Activated naive CD8-positive, alpha-beta T cell (primary cell): Measurements from ENCODE around the gene IMMT.
"Not testable (repeated sequence)": the region's sequence is repeated elsewhere in the genome, so short reads cannot be mapped to it uniquely, and the experiment has no call there.

Experiments used
- H3K27ac Mint-ChIP-seq: one replicate; pipeline ENCODE4 v1.8.0; 2021; ENCODE audit warnings: mixed read lengths
- H3K27me3 Mint-ChIP-seq: one replicate; pipeline ENCODE4 v1.8.0; 2021; ENCODE audit warnings: mixed read lengths
- H3K36me3 Mint-ChIP-seq: one replicate; pipeline ENCODE4 v1.8.0; 2021; ENCODE audit warnings: mixed read lengths
- H3K4me1 Mint-ChIP-seq: one replicate; pipeline ENCODE4 v1.8.0; 2021; ENCODE audit warnings: low read depth, mixed read lengths
- H3K4me3 Mint-ChIP-seq: one replicate; pipeline ENCODE4 v1.8.0; 2021; ENCODE audit warnings: mild to moderate bottlenecking, mixed read lengths
- H3K9me3 Mint-ChIP-seq: one replicate; pipeline ENCODE4 v1.8.0; 2021; ENCODE audit warnings: low read depth, mixed read lengths

The IMMT gene

DNA sequence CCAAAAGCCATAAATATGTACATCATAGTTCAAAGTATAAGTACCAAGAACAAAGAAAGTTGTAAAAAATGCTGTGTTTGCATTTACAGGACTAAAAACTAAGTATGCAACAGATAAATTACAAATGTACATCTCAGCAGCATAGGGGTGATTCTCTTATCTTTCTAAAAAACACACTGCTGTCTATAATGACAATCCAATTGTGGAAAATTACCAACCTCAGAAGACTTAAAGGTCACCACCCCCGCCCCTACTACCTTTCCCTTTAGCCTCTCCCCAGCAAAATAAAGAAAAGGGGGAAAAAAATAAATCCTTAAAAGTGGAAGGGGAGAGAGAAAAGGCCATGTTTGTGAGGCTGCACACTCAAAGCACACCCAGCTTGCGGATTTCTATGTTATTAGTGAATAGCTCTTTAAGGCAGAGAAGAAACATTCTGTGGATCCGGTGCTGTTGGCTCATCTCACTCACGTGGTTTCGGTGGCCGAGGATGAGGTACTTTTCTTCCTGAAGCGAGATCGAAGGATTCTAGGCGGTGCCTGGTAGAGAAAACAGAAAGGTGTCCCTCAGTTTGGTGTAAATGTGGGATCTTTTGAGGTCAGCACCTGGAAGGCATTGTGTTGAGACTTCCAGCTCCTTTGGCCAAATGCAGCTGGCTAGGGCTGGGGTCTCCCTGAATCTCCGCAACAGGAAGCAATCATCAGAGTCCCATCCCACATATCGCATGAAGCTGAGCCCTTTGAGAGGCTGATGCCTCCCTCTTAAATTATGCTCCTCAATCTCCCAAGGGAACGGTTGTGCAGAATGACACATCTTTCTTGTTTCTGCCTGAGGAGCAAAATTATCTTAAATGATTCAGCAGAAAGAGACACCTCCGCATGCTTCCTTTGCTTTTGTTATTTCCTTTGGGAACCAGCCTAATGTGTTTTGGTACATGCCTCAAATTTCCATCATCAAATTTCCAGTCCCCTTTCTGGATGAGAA, 21.6 kb upstream of the IMMT start:
- Mint-ChIP-seq H3K9me3 (no peaks in the 10 kb centered on the region), H3K4me3 (no peak overlapping the region), H3K27ac (no peak overlapping the region), H3K4me1 (peaks cover 5% of the 10 kb centered on the region), H3K36me3 (peaks cover 4% of the 10 kb centered on the region), H3K27me3 (no peaks in the 10 kb centered on the region)

DNA sequence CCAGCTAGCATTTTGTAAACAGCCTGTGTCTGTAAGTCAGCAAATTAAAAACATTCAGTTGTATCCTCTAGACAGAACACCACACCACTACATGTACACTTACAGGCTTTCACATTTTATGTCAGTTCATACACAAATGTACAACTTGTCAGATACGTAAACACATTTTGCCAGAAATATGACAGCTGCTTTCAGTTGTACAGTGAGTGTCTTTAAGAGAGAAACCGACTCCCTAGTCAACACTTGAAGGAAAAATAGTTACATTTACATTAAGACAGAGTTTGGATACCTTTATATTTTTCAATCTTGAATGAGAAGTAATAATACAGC, 19.2 kb upstream of the IMMT start:
- Mint-ChIP-seq H3K27me3 (no peaks in the 10 kb centered on the region), H3K36me3 (peaks cover 10% of the 10 kb centered on the region), H3K4me3 (no peak overlapping the region), H3K9me3 (no peaks in the 10 kb centered on the region), H3K27ac (peak overlapping the region; percentile 8), H3K4me1 (peaks cover 3% of the 10 kb centered on the region)

DNA sequence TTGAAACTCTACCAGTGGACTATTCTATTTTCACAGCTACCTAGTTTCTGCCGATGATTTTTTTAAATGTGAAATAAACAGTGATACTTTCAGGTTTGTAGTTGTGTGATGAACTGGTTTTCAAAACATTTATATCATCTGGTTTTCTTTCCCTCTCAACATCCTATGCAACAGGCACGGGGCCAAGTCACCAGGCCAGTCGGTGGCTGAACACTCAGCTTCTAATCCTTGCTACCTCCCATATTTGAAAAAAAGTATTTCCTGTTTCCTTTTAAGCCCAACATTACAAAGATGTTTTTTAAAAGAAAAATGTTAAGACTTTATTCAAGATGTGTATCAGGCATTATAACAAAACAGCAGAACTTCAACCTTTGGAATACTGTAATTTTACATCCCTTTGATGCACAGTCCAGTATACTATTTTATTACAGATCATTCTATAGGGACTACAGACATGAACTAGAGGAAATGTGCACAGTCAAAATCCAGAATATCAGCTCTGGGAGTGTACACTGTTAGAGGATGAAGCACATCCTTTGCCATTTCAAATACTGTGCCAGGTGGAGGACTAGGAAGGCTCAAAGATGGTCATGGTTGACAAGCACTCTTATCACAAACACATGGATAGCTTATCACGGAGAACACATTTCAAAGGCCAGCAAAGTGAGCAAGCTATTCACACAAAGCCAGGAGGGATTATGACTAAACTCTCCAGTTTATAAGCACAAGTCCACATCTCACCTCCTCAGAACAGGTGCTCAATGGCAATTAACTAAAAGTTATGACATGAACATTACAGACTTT, 18.6 kb upstream of the IMMT start:
- H3K4me1 Mint-ChIP-seq: peaks cover 3% of the 10 kb centered on the region
- peak overlapping the region; percentile 8 for H3K27ac Mint-ChIP-seq
- no peaks in the 10 kb centered on the region for H3K9me3 Mint-ChIP-seq
- H3K4me3 Mint-ChIP-seq: no peak overlapping the region
- peaks cover 12% of the 10 kb centered on the region for H3K36me3 Mint-ChIP-seq
- no peaks in the 10 kb centered on the region for H3K27me3 Mint-ChIP-seq

DNA sequence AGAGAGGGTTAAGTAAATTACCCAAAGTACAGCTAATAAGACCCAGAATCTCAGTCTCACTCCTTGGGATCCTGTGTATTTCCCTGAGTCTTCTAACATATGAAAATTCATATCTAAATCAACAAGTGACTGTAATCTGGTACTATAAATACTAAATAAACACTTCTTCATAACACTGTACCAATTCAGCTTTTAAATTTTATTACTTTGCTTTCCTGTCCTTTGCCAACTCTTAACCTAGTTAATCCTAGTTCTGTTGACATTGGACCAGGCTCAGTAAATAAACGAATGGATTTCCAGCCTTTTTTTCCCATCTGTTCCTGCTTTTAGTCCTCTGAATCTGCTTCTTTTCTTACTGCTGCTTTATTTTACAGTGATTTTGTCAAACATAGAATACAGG, 17.8 kb upstream of the IMMT start:
- H3K9me3 Mint-ChIP-seq: no peaks in the 10 kb centered on the region
- H3K27me3 Mint-ChIP-seq: no peaks in the 10 kb centered on the region
- H3K36me3 Mint-ChIP-seq: peaks cover 13% of the 10 kb centered on the region
- H3K4me3 Mint-ChIP-seq: no peak overlapping the region
- no peak overlapping the region for H3K27ac Mint-ChIP-seq
- peaks cover 1% of the 10 kb centered on the region for H3K4me1 Mint-ChIP-seq

DNA sequence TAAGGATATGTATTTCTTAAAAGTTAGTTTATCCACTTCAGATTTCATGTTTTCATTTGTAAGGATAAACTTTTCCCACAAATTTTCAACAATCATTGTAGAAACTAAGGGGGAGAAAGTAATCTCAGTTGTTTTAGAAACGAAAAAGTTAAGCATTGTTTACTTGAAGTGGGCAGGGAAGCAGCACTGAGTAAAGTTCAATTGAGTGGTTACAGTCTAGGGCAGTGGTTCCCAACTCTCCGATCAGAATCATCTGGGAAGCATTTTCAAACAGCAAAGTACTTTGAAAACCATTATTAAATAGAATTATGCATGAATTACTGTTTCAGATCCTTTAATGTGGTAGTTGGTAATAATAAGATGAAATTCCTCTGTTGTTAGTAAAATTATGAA, 16.5 kb upstream of the IMMT start:
- H3K27me3 Mint-ChIP-seq: no peaks in the 10 kb centered on the region
- peaks cover 13% of the 10 kb centered on the region for H3K36me3 Mint-ChIP-seq
- H3K4me1 Mint-ChIP-seq: no peaks in the 10 kb centered on the region
- H3K4me3 Mint-ChIP-seq: no peak overlapping the region
- H3K9me3 Mint-ChIP-seq: no peaks in the 10 kb centered on the region
- H3K27ac Mint-ChIP-seq: peak overlapping the region; percentile 11

DNA sequence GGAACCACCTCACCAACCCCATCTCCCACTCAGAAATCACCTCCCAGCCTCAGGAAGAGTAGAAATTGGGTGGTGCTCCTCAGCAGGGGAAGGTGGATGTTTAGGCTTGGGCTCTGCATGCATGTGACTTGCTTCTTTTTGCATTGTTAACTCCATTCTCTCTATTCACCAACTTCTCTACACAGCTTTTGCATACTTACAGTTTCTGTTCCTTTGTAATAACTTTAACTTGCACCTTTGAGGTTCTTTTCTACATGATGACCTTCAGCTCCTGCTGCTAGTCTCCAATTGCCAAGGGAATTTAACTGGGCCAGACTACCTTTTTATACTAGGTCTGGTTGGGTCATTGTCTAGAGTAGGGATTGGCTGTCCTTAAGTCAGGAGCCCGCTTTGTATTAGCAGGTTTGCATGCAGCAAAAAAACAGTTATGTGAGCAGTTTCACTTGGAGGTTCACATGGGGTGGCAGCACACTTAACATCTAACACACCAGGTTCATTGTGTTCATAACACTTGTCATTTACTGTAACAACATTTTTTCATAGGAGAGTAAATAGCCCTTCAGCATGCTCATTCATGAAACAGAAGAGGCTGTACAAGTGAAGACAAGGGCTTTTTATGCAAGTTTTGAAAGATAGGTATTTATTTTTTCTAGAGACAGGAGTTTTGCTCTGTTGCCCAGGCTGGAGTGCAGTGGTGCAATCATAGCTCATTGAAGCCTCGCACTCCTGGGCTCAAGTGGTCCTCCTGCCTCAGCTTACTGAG, 16.0 kb upstream of the IMMT start:
- no peaks in the 10 kb centered on the region for H3K4me1 Mint-ChIP-seq
- no peaks in the 10 kb centered on the region for H3K9me3 Mint-ChIP-seq
- peaks cover 16% of the 10 kb centered on the region for H3K36me3 Mint-ChIP-seq
- H3K4me3 Mint-ChIP-seq: no peak overlapping the region
- peak overlapping the region; percentile 42 for H3K27ac Mint-ChIP-seq
- no peaks in the 10 kb centered on the region for H3K27me3 Mint-ChIP-seq

DNA sequence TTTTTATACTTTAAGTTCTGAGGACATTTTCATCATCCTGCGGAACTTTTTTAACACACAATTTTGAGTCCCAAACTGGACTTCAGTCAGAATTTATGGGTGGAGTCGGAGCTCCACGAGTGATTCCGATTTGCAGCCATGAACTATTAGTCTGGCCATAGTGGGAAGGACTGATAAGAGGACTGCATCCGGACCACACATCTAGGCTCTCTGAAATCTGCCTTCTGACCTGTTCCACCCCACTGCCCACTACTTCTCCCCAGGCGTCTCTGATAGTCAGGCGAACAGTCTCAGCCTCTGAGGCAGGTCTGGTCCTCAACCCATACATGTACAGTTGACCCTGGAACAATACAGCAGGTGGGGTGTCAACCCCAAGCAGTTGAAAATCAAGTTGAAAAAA, 9.2 kb upstream of the IMMT start:
- peaks cover 10% of the 10 kb centered on the region for H3K36me3 Mint-ChIP-seq
- H3K9me3 Mint-ChIP-seq: no peaks in the 10 kb centered on the region
- H3K27ac Mint-ChIP-seq: no peak overlapping the region
- no peak overlapping the region for H3K4me3 Mint-ChIP-seq
- peaks cover 32% of the 10 kb centered on the region for H3K4me1 Mint-ChIP-seq
- H3K27me3 Mint-ChIP-seq: no peaks in the 10 kb centered on the region

DNA sequence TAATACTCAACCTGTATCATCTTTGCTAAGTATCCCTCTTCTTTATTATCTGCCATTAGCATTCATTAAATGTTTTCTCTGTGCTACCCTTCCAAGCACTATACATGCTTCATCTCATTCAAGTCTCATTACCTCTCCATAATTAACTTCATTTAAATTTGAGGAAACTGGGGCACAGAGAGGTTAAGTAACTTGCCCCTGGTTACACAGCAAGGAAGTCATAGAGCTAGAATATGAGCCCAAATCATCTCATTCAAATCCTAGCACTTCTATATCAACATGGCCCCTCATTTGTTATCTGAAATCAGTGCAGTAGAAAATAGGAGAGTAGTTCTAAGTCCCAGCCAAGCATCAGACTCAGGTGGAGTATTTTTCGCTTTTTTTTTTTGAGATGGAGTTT, 8.4 kb upstream of the IMMT start:
- H3K9me3 Mint-ChIP-seq: no peaks in the 10 kb centered on the region
- no peaks in the 10 kb centered on the region for H3K27me3 Mint-ChIP-seq
- H3K4me1 Mint-ChIP-seq: peaks cover 35% of the 10 kb centered on the region
- peaks cover 5% of the 10 kb centered on the region for H3K36me3 Mint-ChIP-seq
- no peak overlapping the region for H3K27ac Mint-ChIP-seq
- no peak overlapping the region for H3K4me3 Mint-ChIP-seq

DNA sequence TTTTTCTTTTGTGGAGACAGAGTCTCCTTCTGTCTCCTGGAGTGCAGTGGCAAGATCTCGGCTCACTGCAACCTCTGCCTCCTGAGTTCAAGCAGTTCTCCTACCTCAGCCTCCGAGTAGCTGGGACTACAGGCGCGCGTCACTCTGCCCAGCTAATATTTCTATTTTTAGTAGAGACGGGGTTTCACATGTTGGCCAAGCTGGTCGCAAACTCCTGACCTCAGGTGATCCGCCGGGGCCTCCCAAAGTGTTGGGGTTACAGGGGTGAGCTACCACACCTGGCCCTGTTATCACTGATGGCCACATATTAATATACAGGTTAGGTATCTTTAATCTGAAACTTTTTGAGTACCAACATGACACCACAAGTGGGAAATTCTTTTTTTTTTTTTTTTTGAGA, 7.4 kb upstream of the IMMT start:
- Mint-ChIP-seq H3K27me3 (no peaks in the 10 kb centered on the region), H3K27ac (peak overlapping the region; percentile 25), H3K4me3 (no peak overlapping the region), H3K36me3 (peaks cover 5% of the 10 kb centered on the region), H3K4me1 (peaks cover 37% of the 10 kb centered on the region), H3K9me3 (no peaks in the 10 kb centered on the region)

DNA sequence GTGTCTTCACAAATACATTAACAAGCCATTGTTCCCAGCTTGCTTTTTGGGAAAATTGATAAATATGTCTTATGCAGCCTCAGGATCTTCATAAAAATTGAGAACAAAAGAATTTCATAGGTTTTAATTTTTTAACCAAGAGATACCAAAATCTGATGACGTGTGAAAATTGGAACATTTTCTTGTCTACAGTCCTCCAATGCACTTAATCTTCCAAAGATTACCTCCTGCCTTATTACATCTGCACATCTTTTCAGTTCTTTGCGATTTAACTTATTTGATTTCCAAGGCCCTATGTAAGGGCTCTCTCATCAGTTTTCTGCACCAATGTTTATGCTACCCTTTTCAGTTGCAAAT, 7.1 kb upstream of the IMMT start:
- Mint-ChIP-seq H3K27ac (peak overlapping the region; percentile 25), H3K4me1 (peaks cover 37% of the 10 kb centered on the region), H3K9me3 (no peaks in the 10 kb centered on the region), H3K36me3 (peaks cover 5% of the 10 kb centered on the region), H3K27me3 (no peaks in the 10 kb centered on the region), H3K4me3 (no peak overlapping the region)

DNA sequence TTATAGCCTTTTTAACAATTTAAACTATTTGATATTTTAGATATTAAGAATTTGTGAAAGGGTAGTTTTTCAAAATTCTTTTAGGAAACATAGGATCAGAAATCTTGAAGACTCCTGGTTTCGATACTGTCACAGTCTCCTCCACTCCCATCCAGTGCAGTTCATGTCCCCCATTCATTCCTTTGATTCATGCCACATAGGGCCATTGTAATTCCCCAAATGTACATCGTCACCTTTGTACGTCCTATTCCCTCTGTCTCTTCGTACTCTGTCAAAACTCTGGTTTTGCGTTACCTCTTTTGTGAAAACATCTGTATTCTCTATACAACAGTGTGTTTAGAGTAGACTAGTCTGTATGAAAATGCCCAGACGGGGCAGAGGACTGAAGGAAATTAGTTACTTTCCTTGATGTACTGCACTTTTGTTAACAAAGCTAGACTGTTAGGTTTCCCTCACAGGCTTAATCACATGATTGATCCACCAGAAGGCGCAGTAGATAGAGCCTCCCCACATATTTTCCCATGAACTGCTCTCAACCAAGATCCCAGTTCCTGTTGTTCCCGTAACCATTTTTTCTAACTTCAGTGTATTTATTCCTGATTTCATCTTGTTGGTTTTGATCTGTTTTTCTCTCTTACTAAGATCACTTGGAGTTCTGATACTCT, 6.5 kb upstream of the IMMT start:
- Mint-ChIP-seq H3K4me3 (peak overlapping the region; percentile 23), H3K9me3 (no peaks in the 10 kb centered on the region), H3K27me3 (no peaks in the 10 kb centered on the region), H3K36me3 (peaks cover 4% of the 10 kb centered on the region), H3K27ac (peak overlapping the region; percentile 11), H3K4me1 (peaks cover 41% of the 10 kb centered on the region)

DNA sequence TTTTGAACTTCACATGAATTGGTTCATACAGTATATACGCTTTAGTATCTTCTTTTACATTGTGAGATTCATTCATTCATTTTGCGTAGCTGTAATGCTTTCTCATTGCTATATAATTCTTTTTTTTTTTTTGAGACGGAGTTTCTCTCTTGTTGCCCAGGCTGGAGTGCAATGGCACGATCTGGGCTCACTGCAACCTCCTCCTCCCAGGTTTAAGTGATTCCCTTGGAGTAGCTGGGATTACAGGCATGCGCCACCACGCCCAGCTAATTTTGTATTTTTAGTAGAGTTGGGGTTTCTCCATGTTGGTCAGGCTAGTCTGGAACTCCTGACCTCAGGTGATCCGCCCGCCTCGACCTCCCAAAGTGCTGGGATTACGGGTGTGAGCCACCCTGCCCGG, 5.3 kb upstream of the IMMT start:
- Mint-ChIP-seq H3K27ac (peak overlapping the region; percentile 77), H3K4me3 (peak overlapping the region; percentile 99), H3K4me1 (peaks cover 48% of the 10 kb centered on the region)
- H3K36me3 Mint-ChIP-seq, H3K27me3 Mint-ChIP-seq, H3K9me3 Mint-ChIP-seq: not testable (repeated sequence)

DNA sequence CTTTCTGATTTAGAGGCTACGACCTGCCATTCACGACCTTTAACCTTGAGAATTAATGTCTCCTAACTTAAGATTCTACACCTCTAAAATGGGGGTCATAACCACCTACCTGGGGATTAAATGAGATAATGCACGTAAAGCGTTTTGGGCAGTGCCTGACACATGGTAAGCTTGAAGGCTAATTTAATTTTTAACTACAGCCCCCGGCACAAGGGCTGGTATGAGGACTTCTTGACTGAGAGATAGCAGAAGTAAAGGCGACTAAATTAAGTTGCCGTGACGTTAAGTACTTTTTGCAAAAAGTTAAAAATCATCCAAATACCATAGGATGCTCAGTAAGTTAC, 4.5 kb upstream of the IMMT start:
- H3K9me3 Mint-ChIP-seq: no peaks in the 10 kb centered on the region
- peak overlapping the region; percentile 98 for H3K27ac Mint-ChIP-seq
- H3K4me3 Mint-ChIP-seq: peak overlapping the region; percentile 99
- H3K4me1 Mint-ChIP-seq: peaks cover 48% of the 10 kb centered on the region
- peaks cover 2% of the 10 kb centered on the region for H3K36me3 Mint-ChIP-seq
- H3K27me3 Mint-ChIP-seq: no peaks in the 10 kb centered on the region

DNA sequence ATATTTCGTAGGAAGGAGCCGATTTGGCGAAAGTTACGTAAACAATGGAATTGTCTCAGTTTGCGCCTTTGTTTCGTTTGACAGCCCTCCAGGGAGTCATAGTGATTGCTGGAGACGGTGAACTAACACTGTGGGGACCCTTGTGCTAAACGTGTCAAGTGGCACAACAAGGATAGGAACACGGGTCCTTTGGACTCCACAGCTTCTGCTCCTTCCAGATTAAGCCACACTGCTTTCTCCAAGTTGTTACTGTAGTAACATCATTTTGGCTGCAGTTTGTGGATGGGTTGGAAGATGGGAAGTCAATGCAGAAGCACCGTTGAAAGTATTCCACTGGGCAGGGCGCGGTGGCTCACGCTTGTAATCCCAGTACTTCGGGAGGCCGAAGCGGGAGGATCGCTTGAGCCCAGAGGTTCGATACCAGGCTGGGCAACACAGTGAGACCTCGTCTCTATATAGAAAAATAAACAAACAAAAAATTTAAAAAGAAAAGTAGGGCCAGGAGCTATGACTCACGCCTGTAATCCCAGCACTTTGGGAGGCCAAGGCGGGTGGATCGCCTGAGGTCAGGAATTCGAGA, 636 bp upstream of the IMMT start:
- Mint-ChIP-seq H3K27me3 (no peaks in the 10 kb centered on the region), H3K4me1 (peaks cover 53% of the 10 kb centered on the region), H3K27ac (peak overlapping the region; percentile 93), H3K4me3 (peak overlapping the region; percentile 92), H3K9me3 (no peaks in the 10 kb centered on the region), H3K36me3 (peaks cover 5% of the 10 kb centered on the region)
